Panc1 (cell line): ENCODE data around the gene LDLR. TPM values are rescaled to one million over a fixed set of nuclear protein-coding genes. Genes with fewer than 3 reads are reported as not detected.

ENCODE experiments used
- ATAC-seq: fragments of 200-7000 bp; cut with Tn5 transposase; 2 replicates; pipeline ENCODE4 v1.9.1; 2020; ENCODE audit warnings: mild to moderate bottlenecking, moderate library complexity
- BruUV-seq: library from RNA; stranded (reverse); fragments of 400-500 nt; replicated peaks from 2 replicates; lab custom pipeline; 2021; lab: Mats Ljungman, UMichigan
- CTCF ChIA-PET: fragments of 300-600 bp; sonication (Branson Sonifier 250); formaldehyde crosslinking; loops from one replicate; lab custom pipeline; 2022; ENCODE audit warnings: antibody characterized with exemption; lab: Charles Lee
- POLR2A ChIA-PET: fragments of 300-600 bp; sonication (Branson Sonifier 250); formaldehyde crosslinking; loops from one replicate; lab custom pipeline; 2022; ENCODE audit warnings: antibody characterized with exemption; lab: Charles Lee
- DNase-seq: peaks from one replicate; pipeline ENCODE4 v3.0.0-alpha.2; 2010; ENCODE audit warnings: low read depth, low spot score
- H3K27ac ChIP-seq: 2 replicates; pipeline ENCODE4 v1.5.1; 2011; ENCODE audit warnings: mild to moderate bottlenecking, low read length, inconsistent platforms
- H3K27me3 ChIP-seq: fragments of 200-500 bp; sonication (Bioruptor generic); 2 replicates; pipeline ENCODE4 v1.6.0; 2014; ENCODE audit warnings: low read length, inconsistent platforms; ENCODE audit not compliant: control insufficient read depth, insufficient read depth
- H3K36me3 ChIP-seq: fragments of 200-500 bp; sonication (Bioruptor generic); 2 replicates; pipeline ENCODE4 v1.5.1; 2014; ENCODE audit warnings: inconsistent platforms, mild to moderate bottlenecking, low read length, moderate library complexity; ENCODE audit not compliant: control insufficient read depth, insufficient read depth
- H3K4me1 ChIP-seq: 2 replicates; pipeline ENCODE4 v1.5.1; 2011; ENCODE audit warnings: inconsistent platforms, mild to moderate bottlenecking, low read length, moderate library complexity; ENCODE audit not compliant: control insufficient read depth, insufficient read depth
- H3K4me3 ChIP-seq, 2 experiments: 2 replicates each; pipeline ENCODE4 v1.5.1; 2011 to 2012; ENCODE audit warnings: low read depth in 2 of 2, low read length in 2 of 2, mild to moderate bottlenecking in 2 of 2, inconsistent platforms in 1 of 2, moderate library complexity in 1 of 2
- H3K9me3 ChIP-seq: fragments of 200-500 bp; sonication (Bioruptor generic); 2 replicates; pipeline ENCODE4 v1.5.1; 2014; ENCODE audit warnings: low read depth, mild to moderate bottlenecking, inconsistent platforms, low read length, moderate library complexity; ENCODE audit not compliant: control insufficient read depth, insufficient read depth
- POLR2AphosphoS5 ChIP-seq: IDR thresholded peaks from 2 replicates; pipeline ENCODE4 v1.6.1; 2012; ENCODE audit warnings: mild to moderate bottlenecking, low read depth, low read length, moderate library complexity
- REST ChIP-seq, 2 experiments: IDR thresholded peaks; 2 replicates each; pipeline ENCODE4 v1.6.1; 2011 to 2012; ENCODE audit warnings: low read depth in 2 of 2, control low read depth in 1 of 2, low read length in 1 of 2, mild to moderate bottlenecking in 1 of 2, moderate library complexity in 1 of 2; ENCODE audit not compliant: insufficient read depth in 1 of 2
- SIN3A ChIP-seq: IDR thresholded peaks from 2 replicates; pipeline ENCODE4 v1.6.1; 2012; ENCODE audit warnings: low read depth, mild to moderate bottlenecking, low read length, moderate library complexity, borderline replicate concordance; ENCODE audit not compliant: insufficient read depth
- TCF7L2 ChIP-seq: IDR thresholded peaks from 2 replicates; pipeline ENCODE4 v1.6.1; 2011; ENCODE audit warnings: mild to moderate bottlenecking, low read depth, low read length, inconsistent platforms
- in situ Hi-C: cut with HindIII; loops from 2 replicates; pipeline ENCODE4 v1.10.0; 2016; ENCODE audit warnings: low sequenced_read_pairs, low pct_unique_long_range_greater_than_20kb
- intact Hi-C: fragments of 100-400 bp; cut with micrococcal nuclease; formaldehyde crosslinking; loops from one replicate; pipeline ENCODE4 v1.10.0; 2022; ENCODE audit not compliant: unreplicated experiment
- total RNA-seq: library from RNA; stranded (reverse); gene quantifications from one replicate; pipeline ENCODE4 v1.2.1, GENCODE V29; 2021; ENCODE audit not compliant: unreplicated experiment
- TF ChIP-seq, protein P1 (sequence below): fragments of 450-650 bp; IDR thresholded peaks from 2 replicates; pipeline ENCODE4 v1.5.1; 2017; ENCODE audit warnings: mild to moderate bottlenecking

LDLR gene
- total RNA-seq, 1 experiment from 2014 or later: 203 TPM

DNA sequence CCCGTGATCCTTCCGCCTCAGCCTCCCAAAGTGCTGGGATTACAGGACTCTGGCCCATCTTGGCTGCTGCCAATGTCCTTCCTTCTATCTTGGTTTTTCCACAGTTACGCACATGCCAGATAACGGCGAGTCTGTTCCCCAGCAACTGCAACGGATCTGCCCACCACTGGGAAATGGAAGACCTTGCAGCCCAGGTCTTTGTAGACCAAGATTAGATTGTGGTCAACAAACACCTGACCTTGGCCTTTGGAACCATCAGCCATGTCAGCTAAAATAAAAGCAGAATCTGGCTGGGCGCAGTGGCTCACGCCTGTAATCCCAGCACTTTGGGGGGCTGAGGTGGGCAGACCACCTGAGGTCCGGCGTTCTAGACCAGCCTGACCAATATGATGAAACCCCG lies 10.4 kb upstream of the LDLR start:
- ATAC-seq (no peak), DNase-seq (no peak)
- in situ Hi-C loops: no loop called here
- no peak overlapping the region for H3K27ac ChIP-seq
- intact Hi-C loops: no loop called here
- BruUV-seq: no TSS peak
- CTCF ChIA-PET: no interaction called here
- H3K27me3 ChIP-seq: no peaks in the 10 kb centered on the region
- POLR2A ChIA-PET: no interaction called here
- TF ChIP-seq POLR2AphosphoS5: no peak
- TF ChIP-seq TCF7L2: no peak
- no peak for TF ChIP-seq REST (IDR thresholded peaks at IDR 0.05; ENCODE audit: insufficient read depth in 1 of 2, low read depth in 2 of 2, low read length in 1 of 2)
- no peak for TF ChIP-seq SIN3A
- TF ChIP-seq, protein P1, sequence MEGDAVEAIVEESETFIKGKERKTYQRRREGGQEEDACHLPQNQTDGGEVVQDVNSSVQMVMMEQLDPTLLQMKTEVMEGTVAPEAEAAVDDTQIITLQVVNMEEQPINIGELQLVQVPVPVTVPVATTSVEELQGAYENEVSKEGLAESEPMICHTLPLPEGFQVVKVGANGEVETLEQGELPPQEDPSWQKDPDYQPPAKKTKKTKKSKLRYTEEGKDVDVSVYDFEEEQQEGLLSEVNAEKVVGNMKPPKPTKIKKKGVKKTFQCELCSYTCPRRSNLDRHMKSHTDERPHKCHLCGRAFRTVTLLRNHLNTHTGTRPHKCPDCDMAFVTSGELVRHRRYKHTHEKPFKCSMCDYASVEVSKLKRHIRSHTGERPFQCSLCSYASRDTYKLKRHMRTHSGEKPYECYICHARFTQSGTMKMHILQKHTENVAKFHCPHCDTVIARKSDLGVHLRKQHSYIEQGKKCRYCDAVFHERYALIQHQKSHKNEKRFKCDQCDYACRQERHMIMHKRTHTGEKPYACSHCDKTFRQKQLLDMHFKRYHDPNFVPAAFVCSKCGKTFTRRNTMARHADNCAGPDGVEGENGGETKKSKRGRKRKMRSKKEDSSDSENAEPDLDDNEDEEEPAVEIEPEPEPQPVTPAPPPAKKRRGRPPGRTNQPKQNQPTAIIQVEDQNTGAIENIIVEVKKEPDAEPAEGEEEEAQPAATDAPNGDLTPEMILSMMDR: no peak
- no peaks in the 10 kb centered on the region for H3K9me3 ChIP-seq
- no peak overlapping the region for H3K4me3 ChIP-seq
- peaks cover 1% of the 10 kb centered on the region; the same call in 1 of the 2 replicates for H3K4me1 ChIP-seq
- no peaks in the 10 kb centered on the region for H3K36me3 ChIP-seq

- ChIA-PET POLR2A (interaction anchor here (0.7 kb wide), 1 partner anchor 9 kb away, joined by 3 read pairs; no protein-coding TSS in a partner anchor), CTCF (no interaction called here)
- BruUV-seq: no TSS peak
- H3K27ac ChIP-seq: no peak overlapping the region
- no peaks in the 10 kb centered on the region for H3K27me3 ChIP-seq
- H3K4me1 ChIP-seq: peaks cover 3% of the 10 kb centered on the region; the same call in 1 of the 2 replicates
- no peaks in the 10 kb centered on the region for H3K36me3 ChIP-seq
- in situ Hi-C loops (no loop called here), intact Hi-C loops (no loop called here)
- no peak overlapping the region for H3K4me3 ChIP-seq
- no peaks in the 10 kb centered on the region for H3K9me3 ChIP-seq
- DNase-seq: no peak
- no peak for ATAC-seq
- TF ChIP-seq, protein P1: no peak
- no peak for TF ChIP-seq SIN3A
- no peak for TF ChIP-seq POLR2AphosphoS5
- TF ChIP-seq REST (IDR thresholded peaks at IDR 0.05; ENCODE audit: insufficient read depth in 1 of 2, low read depth in 2 of 2, low read length in 1 of 2): no peak
- no peak for TF ChIP-seq TCF7L2
Observed at GRCh38 chr19:11079999-11080398, 9.3 kb upstream of the LDLR start.
